PC-9 (cell line): ENCODE data around the gene MYH11. TPM values are rescaled to one million over a fixed set of nuclear protein-coding genes. Genes with fewer than 3 reads are reported as not detected.

ENCODE experiments used
- BruUV-seq: library from RNA; stranded (reverse); fragments of 400-500 nt; replicated peaks from 2 replicates; lab custom pipeline; 2021; lab: Mats Ljungman, UMichigan
- CTCF ChIA-PET: fragments of 300-600 bp; sonication (Branson Sonifier 250); formaldehyde crosslinking; loops from one replicate; lab custom pipeline; 2022; ENCODE audit warnings: antibody characterized with exemption; lab: Charles Lee
- POLR2A ChIA-PET: fragments of 300-600 bp; sonication (Branson Sonifier 250); formaldehyde crosslinking; loops from one replicate; lab custom pipeline; 2022; ENCODE audit warnings: antibody characterized with exemption; ENCODE audit not compliant: unreplicated experiment; lab: Charles Lee
- DNase-seq, 2 experiments: peaks; one replicate each; pipeline versions ENCODE4 v3.0.0 to v3.0.0-alpha.2; 2015 to 2022; ENCODE audit warnings: mixed read lengths in 1 of 2
- H2AFZ ChIP-seq: fragments of 200-600 bp; sonication (generic); 2 replicates; pipeline ENCODE4 v1.8.1; 2017; ENCODE audit warnings: antibody characterized with exemption
- H3F3A ChIP-seq: fragments of 200-600 bp; sonication (generic); 2 replicates; pipeline ENCODE4 v1.8.1; 2017; ENCODE audit warnings: antibody characterized with exemption, mild to moderate bottlenecking, low read depth; ENCODE audit not compliant: insufficient read depth
- H3K27ac ChIP-seq: fragments of 200-600 bp; sonication (generic); 2 replicates; pipeline ENCODE4 v1.6.1; 2016; ENCODE audit warnings: mixed run types
- H3K27me3 ChIP-seq: fragments of 200-600 bp; sonication (generic); 2 replicates; pipeline ENCODE4 v1.6.1; 2016; ENCODE audit warnings: low read depth, mixed run types; ENCODE audit not compliant: insufficient read depth
- H3K36me3 ChIP-seq: fragments of 200-600 bp; sonication (generic); 2 replicates; pipeline ENCODE4 v1.6.1; 2016; ENCODE audit warnings: low read depth, mixed run types
- H3K4me1 ChIP-seq: fragments of 200-600 bp; sonication (generic); replicated peaks from 2 replicates; pipeline ENCODE4 v1.6.1; 2016; ENCODE audit warnings: mixed run types; ENCODE audit not compliant: insufficient read depth
- H3K4me2 ChIP-seq: fragments of 200-600 bp; sonication (generic); 2 replicates; pipeline ENCODE4 v1.6.1; 2017; ENCODE audit warnings: mixed run types
- H3K4me3 ChIP-seq: fragments of 200-600 bp; sonication (generic); 2 replicates; pipeline ENCODE4 v1.6.1; 2016; ENCODE audit warnings: mixed run types
- H3K79me2 ChIP-seq: fragments of 200-600 bp; sonication (generic); 2 replicates; pipeline ENCODE4 v1.6.1; 2017; ENCODE audit warnings: low read depth, mixed run types
- H3K9me2 ChIP-seq: fragments of 200-600 bp; sonication (generic); 2 replicates; pipeline ENCODE4 v1.8.1; 2017; ENCODE audit warnings: mild to moderate bottlenecking; ENCODE audit not compliant: insufficient read depth
- H3K9me3 ChIP-seq: fragments of 200-600 bp; sonication (generic); 2 replicates; pipeline ENCODE4 v1.8.1; 2016; ENCODE audit warnings: low read depth; ENCODE audit not compliant: insufficient read depth
- H4K20me1 ChIP-seq: fragments of 200-600 bp; sonication (generic); 2 replicates; pipeline ENCODE4 v1.8.1; 2017; ENCODE audit not compliant: insufficient read depth
- CTCF ChIP-seq: fragments of 200-600 bp; sonication (generic); conservative IDR thresholded peaks from 2 replicates; pipeline ENCODE4 v1.6.1; 2017; ENCODE audit warnings: mixed run types, antibody characterized with exemption, mild to moderate bottlenecking, moderate library complexity
- EZH2 ChIP-seq: fragments of 200-600 bp; sonication (generic); IDR thresholded peaks from 2 replicates; pipeline ENCODE4 v1.8.0; 2017; ENCODE audit warnings: antibody characterized with exemption, low read depth
- intact Hi-C: fragments of 100-400 bp; cut with micrococcal nuclease; formaldehyde crosslinking; loops from one replicate; pipeline ENCODE4 v1.10.0; 2022; ENCODE audit not compliant: unreplicated experiment
- total RNA-seq: library from RNA; stranded (reverse); gene quantifications from 2 replicates; pipeline ENCODE4 v1.2.3, GENCODE V29; 2021

Gene MYH11
- total RNA-seq, 1 experiment from 2014 or later: 0.11 TPM

GRCh38 chr16:15769239-15769638, 87.6 kb downstream of the MYH11 start:
- Histone ChIP-seq H4K20me1 (no peaks in the 10 kb centered on the region), H3F3A (no peaks in the 10 kb centered on the region), H3K79me2 (no peaks in the 10 kb centered on the region), H3K27ac (no peak overlapping the region), H3K4me1 (no peaks in the 10 kb centered on the region), H2AFZ (no peak overlapping the region), H3K4me3 (no peak overlapping the region), H3K9me3 (no peaks in the 10 kb centered on the region), H3K4me2 (no peak overlapping the region), H3K9me2 (no peaks in the 10 kb centered on the region), H3K36me3 (no peaks in the 10 kb centered on the region), H3K27me3 (no peaks in the 10 kb centered on the region)
- ChIA-PET CTCF (no interaction called here), POLR2A (no interaction called here)
- TF ChIP-seq EZH2 (no peak), CTCF (no peak)
- no peak for DNase-seq
- no TSS peak for BruUV-seq
- intact Hi-C loops: loop anchor here (5.0 kb wide), 1 partner anchor 228 kb away; no protein-coding TSS in a partner anchor

GRCh38 chr16:15768201-15768600, 88.6 kb downstream of the MYH11 start:
- H3K79me2 ChIP-seq: no peaks in the 10 kb centered on the region
- ChIA-PET POLR2A (no interaction called here), CTCF (no interaction called here)
- no TSS peak for BruUV-seq
- H3K27ac ChIP-seq: no peak overlapping the region
- no peaks in the 10 kb centered on the region for H3F3A ChIP-seq
- intact Hi-C loops: loop anchor here (5.0 kb wide), 1 partner anchor 229 kb away; no protein-coding TSS in a partner anchor
- no peak overlapping the region for H3K4me2 ChIP-seq
- 0 out of 2 replicates have a peak, but pooled peaks cover 5% of the 10 kb centered on the region for H3K27me3 ChIP-seq
- H3K4me3 ChIP-seq: no peak overlapping the region
- no peak overlapping the region for H2AFZ ChIP-seq
- no peaks in the 10 kb centered on the region for H3K9me3 ChIP-seq
- H3K36me3 ChIP-seq: no peaks in the 10 kb centered on the region
- DNase-seq: no peak
- no peaks in the 10 kb centered on the region for H3K4me1 ChIP-seq
- no peaks in the 10 kb centered on the region for H4K20me1 ChIP-seq
- no peaks in the 10 kb centered on the region for H3K9me2 ChIP-seq
- TF ChIP-seq EZH2 (no peak), CTCF (no peak)

GRCh38 chr16:15766918-15767317, 89.9 kb downstream of the MYH11 start:
- H3K4me2 ChIP-seq: no peak overlapping the region
- intact Hi-C loops: loop anchor here (1.0 to 5.0 kb wide), 3 partner anchors 230 to 428 kb away; no protein-coding TSS in a partner anchor
- no peaks in the 10 kb centered on the region for H3F3A ChIP-seq
- no TSS peak for BruUV-seq
- no peak overlapping the region for H3K4me3 ChIP-seq
- peaks cover 14% of the 10 kb centered on the region for H3K27me3 ChIP-seq
- H2AFZ ChIP-seq: no peak overlapping the region
- no peaks in the 10 kb centered on the region for H3K9me3 ChIP-seq
- TF ChIP-seq CTCF: no peak
- TF ChIP-seq EZH2: no peak
- no peaks in the 10 kb centered on the region for H3K4me1 ChIP-seq
- ChIA-PET POLR2A (no interaction called here), CTCF (interaction anchor here (0.7 kb wide), 1 partner anchor 433 kb away, joined by 6 read pairs; no protein-coding TSS in a partner anchor)
- H3K9me2 ChIP-seq: no peaks in the 10 kb centered on the region
- DNase-seq: no peak
- H3K36me3 ChIP-seq: no peaks in the 10 kb centered on the region
- H4K20me1 ChIP-seq: no peaks in the 10 kb centered on the region
- no peak overlapping the region for H3K27ac ChIP-seq
- no peaks in the 10 kb centered on the region for H3K79me2 ChIP-seq
